ENCODE results near the gene MAML3.

The MAML3 gene

DNA sequence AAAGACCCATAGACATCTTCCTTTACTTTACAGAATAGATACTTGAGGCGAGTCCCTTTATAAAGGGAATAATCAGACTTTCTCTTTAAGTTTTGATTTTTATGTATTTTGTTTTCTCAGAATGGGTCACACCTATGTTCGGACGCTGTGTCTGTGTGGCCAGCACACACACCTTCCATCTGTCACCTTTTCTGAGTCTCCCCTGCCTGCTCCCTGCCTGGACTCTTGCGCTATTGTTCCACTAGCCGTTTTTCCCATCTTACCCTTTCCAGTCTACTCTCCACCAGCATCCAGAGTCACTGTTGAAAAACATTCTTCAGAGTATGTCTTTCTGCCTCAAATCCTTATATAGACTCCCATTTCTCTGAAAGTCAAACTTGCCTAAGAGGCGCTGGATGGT is 236.1 kb downstream of the MAML3 start:
- peak overlapping the region; percentile 66 to 72 for H3K27ac ChIP-seq

DNA sequence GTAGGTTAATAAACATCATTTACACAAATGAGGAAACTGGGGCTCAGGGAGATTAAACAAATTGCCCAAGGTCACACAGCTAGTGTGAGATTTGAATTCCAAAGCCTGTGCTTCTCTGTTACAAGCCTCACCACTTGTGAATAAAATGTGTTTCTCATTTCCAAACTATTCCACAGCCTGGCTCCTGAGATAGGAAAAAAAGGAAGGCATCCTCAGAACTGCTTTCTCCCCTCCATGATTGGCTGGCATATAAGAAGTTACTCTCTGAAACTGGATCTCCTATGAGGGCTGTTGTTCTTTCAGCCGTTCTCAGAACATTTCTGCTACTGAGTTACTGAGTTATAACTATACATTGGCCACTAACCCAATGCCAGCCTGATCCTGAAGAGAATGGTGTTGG is 237.9 kb downstream of the MAML3 start:
- Histone ChIP-seq H3K9me3 (no peaks in the 10 kb centered on the region), H3K4me1 (peaks cover 0 to 74% (median 46%) of the 10 kb centered on the region in 4 donors), H3K4me3 (no peak overlapping the region), H3K36me3 (no peaks in the 10 kb centered on the region), H3K27me3 (no peaks in the 10 kb centered on the region), H3K27ac (peak overlapping the region; percentile 6 to 26)
- intact Hi-C loops (cut with DNase I; ENCODE audit: low total_unique reads), result no loop called here
- TF ChIP-seq, protein P1, sequence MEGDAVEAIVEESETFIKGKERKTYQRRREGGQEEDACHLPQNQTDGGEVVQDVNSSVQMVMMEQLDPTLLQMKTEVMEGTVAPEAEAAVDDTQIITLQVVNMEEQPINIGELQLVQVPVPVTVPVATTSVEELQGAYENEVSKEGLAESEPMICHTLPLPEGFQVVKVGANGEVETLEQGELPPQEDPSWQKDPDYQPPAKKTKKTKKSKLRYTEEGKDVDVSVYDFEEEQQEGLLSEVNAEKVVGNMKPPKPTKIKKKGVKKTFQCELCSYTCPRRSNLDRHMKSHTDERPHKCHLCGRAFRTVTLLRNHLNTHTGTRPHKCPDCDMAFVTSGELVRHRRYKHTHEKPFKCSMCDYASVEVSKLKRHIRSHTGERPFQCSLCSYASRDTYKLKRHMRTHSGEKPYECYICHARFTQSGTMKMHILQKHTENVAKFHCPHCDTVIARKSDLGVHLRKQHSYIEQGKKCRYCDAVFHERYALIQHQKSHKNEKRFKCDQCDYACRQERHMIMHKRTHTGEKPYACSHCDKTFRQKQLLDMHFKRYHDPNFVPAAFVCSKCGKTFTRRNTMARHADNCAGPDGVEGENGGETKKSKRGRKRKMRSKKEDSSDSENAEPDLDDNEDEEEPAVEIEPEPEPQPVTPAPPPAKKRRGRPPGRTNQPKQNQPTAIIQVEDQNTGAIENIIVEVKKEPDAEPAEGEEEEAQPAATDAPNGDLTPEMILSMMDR (IDR thresholded peaks at IDR 0.05), result no peak
- no peak for DNase-seq

More for the DNA sequence above, 236.1 kb downstream of the MAML3 start:
- TF ChIP-seq, protein P1 (IDR thresholded peaks at IDR 0.05), result no peak
- Histone ChIP-seq H3K4me3 (no peak overlapping the region), H3K4me1 (peaks cover 0 to 87% (median 60%) of the 10 kb centered on the region in 4 donors), H3K36me3 (no peaks in the 10 kb centered on the region), H3K27me3 (no peaks in the 10 kb centered on the region), H3K9me3 (no peaks in the 10 kb centered on the region)
- no peak for DNase-seq
- intact Hi-C loops (cut with DNase I; ENCODE audit: low total_unique reads), result no loop called here

DNA sequence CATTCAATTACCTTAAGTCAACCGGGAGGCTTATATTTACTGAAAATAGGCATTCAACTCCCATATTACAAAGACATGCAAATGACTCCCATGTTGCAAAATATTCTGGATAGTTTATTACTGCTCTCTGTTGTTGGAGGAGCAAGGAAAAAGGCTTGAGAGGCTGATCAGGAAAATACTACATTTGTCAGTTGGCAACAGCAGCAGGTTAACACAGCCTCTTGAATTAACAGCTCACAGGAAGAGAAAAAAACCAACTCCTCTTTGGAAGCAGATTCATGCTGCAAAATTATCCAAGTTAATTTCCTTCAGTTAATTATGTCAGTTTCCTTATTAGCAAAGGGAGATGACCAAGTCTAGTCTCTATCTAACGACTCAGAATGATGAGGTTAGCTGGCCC is 238.9 kb downstream of the MAML3 start:
- Histone ChIP-seq H3K27ac (peak overlapping the region in 1 of 2 donors; percentile 26), H3K36me3 (no peaks in the 10 kb centered on the region), H3K4me1 (peaks cover 0 to 64% (median 37%) of the 10 kb centered on the region in 4 donors), H3K9me3 (no peaks in the 10 kb centered on the region), H3K27me3 (no peaks in the 10 kb centered on the region), H3K4me3 (no peak overlapping the region)
- intact Hi-C loops (cut with DNase I; ENCODE audit: low total_unique reads), result no loop called here
- TF ChIP-seq, protein P1 (IDR thresholded peaks at IDR 0.05), result no peak
- DNase-seq, result no peak

DNA sequence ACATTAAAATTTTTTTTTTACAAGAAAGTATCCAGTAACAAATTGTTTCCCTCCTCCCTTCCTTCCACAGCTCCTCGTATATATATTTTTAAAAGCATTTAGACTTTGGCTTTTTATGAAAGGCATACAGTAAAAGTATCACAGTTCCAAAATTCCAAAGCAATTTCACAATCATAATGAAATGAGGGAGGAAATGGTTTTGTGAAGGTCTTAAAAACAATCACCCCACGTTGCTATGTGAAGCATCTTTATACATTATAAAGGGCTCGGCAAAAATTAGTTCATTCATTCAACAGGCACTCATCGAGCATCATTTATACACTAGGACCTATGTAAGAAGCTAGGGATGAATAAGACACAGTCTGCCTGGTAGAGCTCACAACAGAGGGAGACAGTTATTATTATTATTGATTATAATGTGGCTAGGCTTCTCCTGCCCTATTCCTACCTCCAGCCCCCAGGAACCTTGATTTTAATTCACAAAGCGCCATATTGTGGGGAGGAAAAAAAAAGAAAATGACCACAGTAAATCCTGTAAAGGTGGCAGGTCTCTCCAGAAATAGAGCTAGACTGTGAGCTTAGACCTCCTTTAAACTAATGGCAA is 239.9 kb downstream of the MAML3 start:
- Histone ChIP-seq H3K4me1 (peaks cover 0 to 55% (median 30%) of the 10 kb centered on the region in 4 donors), H3K27me3 (no peaks in the 10 kb centered on the region), H3K9me3 (no peaks in the 10 kb centered on the region), H3K27ac (peak overlapping the region; percentile 21 to 34), H3K36me3 (no peaks in the 10 kb centered on the region), H3K4me3 (peak overlapping the region; percentile 7 to 27)
- no peak for DNase-seq
- intact Hi-C loops (cut with DNase I; ENCODE audit: low total_unique reads), result no loop called here
- TF ChIP-seq, protein P1 (IDR thresholded peaks at IDR 0.05), result no peak

DNA sequence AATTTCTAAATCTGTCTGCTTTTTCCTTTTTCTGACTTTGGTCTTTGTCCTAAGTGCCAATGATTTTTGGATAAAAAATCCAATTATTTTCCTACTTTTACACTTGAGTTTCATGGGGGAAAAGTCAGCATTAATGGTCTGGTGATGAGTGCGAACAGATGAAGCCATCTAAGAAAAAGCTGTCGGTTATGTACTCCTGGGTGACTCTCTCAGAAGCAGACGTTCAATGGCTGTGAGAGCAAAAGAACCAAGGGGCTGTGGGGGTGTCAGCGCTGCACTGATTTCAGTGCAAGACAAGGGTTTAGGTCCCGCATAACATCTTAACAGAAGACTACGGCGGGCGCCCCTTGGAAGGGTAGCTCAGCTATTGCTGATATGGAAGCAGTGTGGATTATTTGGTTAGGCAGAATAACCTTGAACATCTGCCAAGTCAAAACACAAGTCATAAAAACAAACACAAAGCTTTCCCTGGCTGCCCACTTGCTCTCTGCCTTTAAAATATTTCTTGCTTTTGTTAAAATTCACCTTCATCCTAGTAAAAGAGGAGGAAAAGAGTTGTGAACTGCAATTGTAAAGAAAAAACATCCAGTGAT is 240.5 kb downstream of the MAML3 start:
- DNase-seq, result no peak
- intact Hi-C loops (cut with DNase I; ENCODE audit: low total_unique reads), result no loop called here
- H3K27me3 ChIP-seq, result no peaks in the 10 kb centered on the region
- H3K36me3 ChIP-seq, result no peaks in the 10 kb centered on the region
- TF ChIP-seq, protein P1 (IDR thresholded peaks at IDR 0.05), result no peak
- H3K4me1 ChIP-seq, result peaks cover 0 to 49% (median 25%) of the 10 kb centered on the region in 4 donors
- H3K9me3 ChIP-seq, result no peaks in the 10 kb centered on the region
- H3K27ac ChIP-seq, result peak overlapping the region; percentile 21 to 34
- H3K4me3 ChIP-seq, result peak overlapping the region; percentile 7 to 27

All from tibial artery (tissue), 4 donors.